GM06990 (cell line): ENCODE data around the gene HOXD9.

ENCODE experiments used
- DNase-seq: peaks from one replicate; pipeline ENCODE4 v3.0.0-alpha.2; 2011; ENCODE audit not compliant: insufficient read length; ENCODE audit errors: extremely low read depth
- H3K27me3 ChIP-seq: replicated peaks from 2 replicates; pipeline ENCODE4 v1.6.0; 2011; ENCODE audit warnings: low read length; ENCODE audit not compliant: control insufficient read depth, insufficient read depth
- H3K36me3 ChIP-seq: 2 replicates; pipeline ENCODE4 v1.5.1; 2011; ENCODE audit warnings: low read length; ENCODE audit not compliant: control insufficient read depth, insufficient read depth
- H3K4me3 ChIP-seq: replicated peaks from 2 replicates; pipeline ENCODE4 v1.5.1; 2011; ENCODE audit warnings: low read depth, mild to moderate bottlenecking, control low read depth, low read length
- CTCF ChIP-seq: IDR thresholded peaks from 2 replicates; pipeline ENCODE4 v1.5.1; 2011; ENCODE audit warnings: low read length, control low read depth, mild to moderate bottlenecking, inconsistent platforms; ENCODE audit not compliant: insufficient read depth, poor library complexity, severe bottlenecking

HOXD9 gene

DNA sequence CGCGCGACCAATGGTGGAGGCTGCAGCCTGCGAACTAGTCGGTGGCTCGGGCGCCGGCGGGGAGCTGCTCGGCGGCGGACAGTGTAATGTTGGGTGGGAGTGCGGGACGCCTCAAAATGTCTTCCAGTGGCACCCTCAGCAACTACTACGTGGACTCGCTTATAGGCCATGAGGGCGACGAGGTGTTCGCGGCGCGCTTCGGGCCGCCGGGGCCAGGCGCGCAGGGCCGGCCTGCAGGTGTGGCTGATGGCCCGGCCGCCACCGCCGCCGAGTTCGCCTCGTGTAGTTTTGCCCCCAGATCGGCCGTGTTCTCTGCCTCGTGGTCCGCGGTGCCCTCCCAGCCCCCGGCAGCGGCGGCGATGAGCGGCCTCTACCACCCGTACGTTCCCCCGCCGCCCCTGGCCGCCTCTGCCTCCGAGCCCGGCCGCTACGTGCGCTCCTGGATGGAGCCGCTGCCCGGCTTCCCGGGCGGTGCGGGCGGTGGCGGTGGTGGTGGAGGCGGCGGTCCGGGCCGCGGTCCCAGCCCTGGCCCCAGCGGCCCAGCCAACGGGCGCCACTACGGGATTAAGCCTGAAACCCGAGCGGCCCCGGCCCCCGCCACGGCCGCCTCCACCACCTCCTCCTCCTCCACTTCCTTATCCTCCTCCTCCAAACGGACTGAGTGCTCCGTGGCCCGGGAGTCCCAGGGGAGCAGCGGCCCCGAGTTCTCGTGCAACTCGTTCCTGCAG, at the start of gene HOXD9:
TSS of gene HOXD9 (plus strand) at position 37 of the 728 bp plus-strand sequence. CDS start at position 87, 50 bp downstream.
- no peak for DNase-seq
- no peaks in the 10 kb centered on the region for H3K36me3 ChIP-seq
- peaks cover 3% of the 10 kb centered on the region for H3K27me3 ChIP-seq
- H3K4me3 ChIP-seq, result no peak within 1 kb of the TSS
- TF ChIP-seq CTCF, result no peak

GRCh38 chr2:176072951-176073904, 49.3 kb upstream of the HOXD9 start:
- peaks cover 6% of the 10 kb centered on the region for H3K27me3 ChIP-seq
- no peak overlapping the region for H3K4me3 ChIP-seq
- DNase-seq, result no peak
- no peak for TF ChIP-seq CTCF
- no peaks in the 10 kb centered on the region for H3K36me3 ChIP-seq

DNA sequence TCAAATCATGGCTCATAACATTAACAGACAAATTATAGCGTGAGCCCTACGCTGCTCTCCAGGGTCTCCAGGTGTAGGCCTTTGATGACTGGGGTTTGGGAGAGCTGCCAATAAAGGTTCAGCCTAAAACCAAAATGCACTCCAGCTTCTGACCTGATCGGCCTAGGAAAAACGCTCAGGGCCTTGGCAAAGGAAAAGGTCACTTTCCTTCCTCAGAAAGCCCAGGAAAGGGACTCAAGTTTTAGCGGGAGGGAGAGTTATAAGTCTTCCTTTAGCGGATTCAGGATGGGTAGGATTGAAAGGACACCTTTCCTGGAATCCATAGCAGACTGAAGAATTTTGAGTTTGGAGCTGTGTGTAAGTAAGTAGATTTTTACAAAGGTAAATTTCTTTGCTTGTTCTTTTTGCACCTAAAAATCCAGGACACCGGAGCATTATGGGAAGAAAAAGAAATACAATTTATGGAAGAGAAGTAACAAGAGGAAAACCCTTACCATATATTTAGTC, 47.5 kb upstream of the HOXD9 start:
- H3K36me3 ChIP-seq, result no peaks in the 10 kb centered on the region
- H3K27me3 ChIP-seq, result peaks cover 5% of the 10 kb centered on the region; the same call in 1 of the 2 replicates
- DNase-seq, result no peak
- H3K4me3 ChIP-seq, result no peak overlapping the region
- TF ChIP-seq CTCF, result no peak

DNA sequence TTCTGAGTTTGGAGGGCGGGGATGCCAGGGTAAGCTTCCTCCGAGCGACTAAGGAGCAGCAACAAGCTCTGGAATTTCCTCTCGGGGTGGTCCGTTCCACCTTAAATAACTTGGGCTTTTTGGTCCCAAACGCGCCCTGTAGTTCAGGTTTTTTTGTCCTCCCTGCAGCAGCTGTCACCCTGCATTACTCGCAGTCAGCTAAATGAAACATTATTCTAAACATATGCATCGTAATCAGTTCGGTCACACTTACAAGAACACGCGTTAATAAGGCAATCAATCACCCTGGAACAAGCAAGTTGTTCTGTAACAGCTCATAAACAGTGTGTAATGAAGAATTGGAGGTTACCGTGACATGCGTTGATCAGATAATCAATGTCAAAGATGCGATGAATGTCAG, 47.0 kb upstream of the HOXD9 start:
- Histone ChIP-seq H3K36me3 (no peaks in the 10 kb centered on the region), H3K4me3 (no peak overlapping the region), H3K27me3 (peaks cover 4% of the 10 kb centered on the region; the same call in 1 of the 2 replicates)
- no peak for TF ChIP-seq CTCF
- DNase-seq, result no peak

DNA sequence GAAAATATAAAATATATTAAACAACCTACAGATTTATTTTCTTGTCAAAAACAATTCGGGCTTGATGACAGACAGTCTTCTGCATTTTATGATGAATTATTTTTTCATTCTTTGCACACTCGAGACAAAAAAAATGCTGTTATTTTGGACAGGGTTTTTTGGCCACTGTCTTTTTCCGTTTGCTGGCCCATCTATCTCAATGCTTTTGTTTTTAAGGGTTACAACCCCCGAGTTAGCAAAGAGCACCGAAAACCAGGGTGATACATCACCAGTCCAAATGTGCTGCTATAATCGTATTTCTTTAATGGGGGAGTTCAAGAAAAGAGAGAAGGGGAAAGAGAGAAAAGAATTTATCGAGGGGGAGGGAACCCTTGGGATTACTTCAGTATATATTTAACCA, 46.5 kb upstream of the HOXD9 start:
- TF ChIP-seq CTCF, result no peak
- Histone ChIP-seq H3K36me3 (no peaks in the 10 kb centered on the region), H3K27me3 (peaks cover 4% of the 10 kb centered on the region; the same call in 1 of the 2 replicates), H3K4me3 (no peak overlapping the region)
- DNase-seq, result no peak
